Suprapubic skin (tissue), 4 donors: ENCODE results near the gene RPL36AL. TPM values are rescaled to one million over a fixed set of nuclear protein-coding genes. Genes with fewer than 3 reads are reported as not detected.

Experiments used
- DNase-seq, 2 donors: peaks; one replicate each; pipeline ENCODE4 v3.0.0-alpha.2; 2019; ENCODE audit warnings: low spot score in 2 of 2
- H3K27ac ChIP-seq: fragments of 200-600 bp; sonication (generic); one replicate; pipeline ENCODE4 v1.5.1; 2019
- H3K27me3 ChIP-seq: fragments of 200-600 bp; sonication (generic); one replicate; pipeline ENCODE4 v1.5.1; 2019
- H3K36me3 ChIP-seq: fragments of 200-600 bp; sonication (generic); one replicate; pipeline ENCODE4 v1.5.1; 2019
- H3K4me1 ChIP-seq: fragments of 200-600 bp; sonication (generic); one replicate; pipeline ENCODE4 v1.5.1; 2019
- H3K4me3 ChIP-seq: fragments of 200-600 bp; sonication (generic); one replicate; pipeline ENCODE4 v1.5.1; 2019; ENCODE audit warnings: mild to moderate bottlenecking
- H3K9me3 ChIP-seq: fragments of 200-600 bp; sonication (generic); one replicate; pipeline ENCODE4 v1.5.1; 2019
- EP300 ChIP-seq: sonication (generic); formaldehyde crosslinking; IDR thresholded peaks from one replicate; pipeline ENCODE4 v1.6.1; 2017; ENCODE audit warnings: antibody characterized with exemption
- POLR2A ChIP-seq, 2 donors: fragments of 450-650 bp; IDR thresholded peaks; one replicate each; pipeline ENCODE4 v1.6.1; 2017; ENCODE audit warnings: antibody characterized with exemption in 2 of 2, mild to moderate bottlenecking in 2 of 2, moderate library complexity in 2 of 2
- POLR2AphosphoS5 ChIP-seq, 3 donors: sonication (generic); formaldehyde crosslinking; IDR thresholded peaks; one replicate each; pipeline ENCODE4 v1.6.1; 2017; ENCODE audit warnings: antibody characterized with exemption in 3 of 3
- WGBS: methylation state at CpG from one replicate; pipeline ENCODE4 v1.1.5; 2018; 5-methylcytosine and 5-hydroxymethylcytosine counted together
- total RNA-seq, 4 donors: library from RNA; depleted of rRNA; stranded (reverse); fragments of >200 nt; gene quantifications; one replicate each; pipeline ENCODE4 v1.1.0, GENCODE V29; 2016
- TF ChIP-seq, protein P1 (sequence below), 2 donors: fragments of 200-600 bp in 1 of 2; fragments of 450-650 bp in 1 of 2; sonication (generic) in 1 of 2; IDR thresholded peaks; one replicate each; pipeline ENCODE4 v1.5.1; 2016 to 2019; ENCODE audit warnings: antibody characterized with exemption in 2 of 2, mild to moderate bottlenecking in 1 of 2, moderate library complexity in 1 of 2

RPL36AL gene
- total RNA-seq, 4 donors from 2014 or later = 150 to 232 (median 182) TPM

DNA sequence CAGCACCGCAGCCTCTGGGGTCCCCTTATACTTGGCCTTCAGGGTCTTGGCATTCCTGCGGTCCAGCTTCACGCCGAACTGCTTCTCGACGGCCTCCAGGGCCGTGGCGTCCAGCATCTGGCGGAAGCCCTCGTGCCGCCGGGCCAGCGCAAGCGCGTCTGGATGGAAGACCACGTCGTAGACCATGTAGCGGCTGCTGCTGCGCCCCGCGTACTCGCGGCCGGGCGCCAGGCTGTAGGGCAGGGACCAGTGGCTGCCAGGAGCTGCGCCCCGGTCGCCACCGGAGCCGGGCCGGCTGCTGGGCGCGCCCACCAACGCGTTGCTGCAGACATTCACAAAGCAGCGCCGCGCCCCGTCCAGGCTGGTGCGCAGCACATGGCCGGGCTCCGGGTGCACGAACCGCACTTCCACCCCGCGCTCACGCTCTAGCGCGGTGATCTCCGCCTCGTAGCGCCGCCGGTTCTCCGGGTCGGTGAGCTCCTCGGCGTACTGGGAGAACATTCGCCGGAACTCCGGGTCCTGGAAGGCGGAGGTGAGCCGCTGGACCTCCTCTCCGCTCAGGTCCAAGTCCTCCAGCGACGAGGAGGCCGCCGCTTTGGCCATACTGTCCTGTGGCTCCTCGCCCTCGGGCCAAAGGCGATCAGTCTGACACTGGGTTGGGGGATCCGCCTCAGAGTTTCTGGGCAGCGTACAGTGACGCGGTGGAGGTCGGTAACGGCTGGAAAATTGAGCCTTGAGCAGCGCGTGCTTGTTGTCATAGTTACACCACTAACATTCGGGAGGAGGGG, 14.3 kb upstream of the RPL36AL start, which contains the start of gene DNAAF2:
Gene DNAAF2, minus strand, starts transcription at position 698 of the 788 bp plus-strand sequence. Its CDS starts 95 bp downstream, at position 603.
- H3K4me3 ChIP-seq = peak within 1 kb of the TSS; percentile 87
- WGBS = under 1% methylated on average over 61 of the region's 80 CpGs
- H3K27ac ChIP-seq = peak within 1 kb of the TSS; percentile 93
- no peaks in the 10 kb centered on the region for H3K27me3 ChIP-seq
- H3K36me3 ChIP-seq = no peaks in the 10 kb centered on the region
- TF ChIP-seq EP300 (no peak), POLR2AphosphoS5 (IDR thresholded peaks at IDR 0.05) (peak in 1 of 3 donors; percentile 16)
- peak; percentile 84 to 86 for DNase-seq
- H3K9me3 ChIP-seq = no peaks in the 10 kb centered on the region
- peaks cover 43% of the 10 kb centered on the region for H3K4me1 ChIP-seq

GRCh38 chr14:49633640-49634546, 13.5 kb upstream of the RPL36AL start:
- Histone ChIP-seq H3K27me3 (no peaks in the 10 kb centered on the region), H3K36me3 (no peaks in the 10 kb centered on the region), H3K9me3 (no peaks in the 10 kb centered on the region), H3K27ac (peak overlapping the region; percentile 93), H3K4me1 (peaks cover 45% of the 10 kb centered on the region), H3K4me3 (peak overlapping the region; percentile 87)
- TF ChIP-seq POLR2AphosphoS5 (IDR thresholded peaks at IDR 0.05) (peak in 2 of 3 donors; percentile 52 to 53), EP300 (no peak), POLR2A (IDR thresholded peaks at IDR 0.05) (peak in 1 of 2 donors; percentile 72)
- TF ChIP-seq, protein P1, sequence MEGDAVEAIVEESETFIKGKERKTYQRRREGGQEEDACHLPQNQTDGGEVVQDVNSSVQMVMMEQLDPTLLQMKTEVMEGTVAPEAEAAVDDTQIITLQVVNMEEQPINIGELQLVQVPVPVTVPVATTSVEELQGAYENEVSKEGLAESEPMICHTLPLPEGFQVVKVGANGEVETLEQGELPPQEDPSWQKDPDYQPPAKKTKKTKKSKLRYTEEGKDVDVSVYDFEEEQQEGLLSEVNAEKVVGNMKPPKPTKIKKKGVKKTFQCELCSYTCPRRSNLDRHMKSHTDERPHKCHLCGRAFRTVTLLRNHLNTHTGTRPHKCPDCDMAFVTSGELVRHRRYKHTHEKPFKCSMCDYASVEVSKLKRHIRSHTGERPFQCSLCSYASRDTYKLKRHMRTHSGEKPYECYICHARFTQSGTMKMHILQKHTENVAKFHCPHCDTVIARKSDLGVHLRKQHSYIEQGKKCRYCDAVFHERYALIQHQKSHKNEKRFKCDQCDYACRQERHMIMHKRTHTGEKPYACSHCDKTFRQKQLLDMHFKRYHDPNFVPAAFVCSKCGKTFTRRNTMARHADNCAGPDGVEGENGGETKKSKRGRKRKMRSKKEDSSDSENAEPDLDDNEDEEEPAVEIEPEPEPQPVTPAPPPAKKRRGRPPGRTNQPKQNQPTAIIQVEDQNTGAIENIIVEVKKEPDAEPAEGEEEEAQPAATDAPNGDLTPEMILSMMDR (IDR thresholded peaks at IDR 0.05) = peak; percentile 38 to 86
- DNase-seq = peak; percentile 96
- WGBS = 0% methylated on average over 7 of the region's 101 CpGs

DNA sequence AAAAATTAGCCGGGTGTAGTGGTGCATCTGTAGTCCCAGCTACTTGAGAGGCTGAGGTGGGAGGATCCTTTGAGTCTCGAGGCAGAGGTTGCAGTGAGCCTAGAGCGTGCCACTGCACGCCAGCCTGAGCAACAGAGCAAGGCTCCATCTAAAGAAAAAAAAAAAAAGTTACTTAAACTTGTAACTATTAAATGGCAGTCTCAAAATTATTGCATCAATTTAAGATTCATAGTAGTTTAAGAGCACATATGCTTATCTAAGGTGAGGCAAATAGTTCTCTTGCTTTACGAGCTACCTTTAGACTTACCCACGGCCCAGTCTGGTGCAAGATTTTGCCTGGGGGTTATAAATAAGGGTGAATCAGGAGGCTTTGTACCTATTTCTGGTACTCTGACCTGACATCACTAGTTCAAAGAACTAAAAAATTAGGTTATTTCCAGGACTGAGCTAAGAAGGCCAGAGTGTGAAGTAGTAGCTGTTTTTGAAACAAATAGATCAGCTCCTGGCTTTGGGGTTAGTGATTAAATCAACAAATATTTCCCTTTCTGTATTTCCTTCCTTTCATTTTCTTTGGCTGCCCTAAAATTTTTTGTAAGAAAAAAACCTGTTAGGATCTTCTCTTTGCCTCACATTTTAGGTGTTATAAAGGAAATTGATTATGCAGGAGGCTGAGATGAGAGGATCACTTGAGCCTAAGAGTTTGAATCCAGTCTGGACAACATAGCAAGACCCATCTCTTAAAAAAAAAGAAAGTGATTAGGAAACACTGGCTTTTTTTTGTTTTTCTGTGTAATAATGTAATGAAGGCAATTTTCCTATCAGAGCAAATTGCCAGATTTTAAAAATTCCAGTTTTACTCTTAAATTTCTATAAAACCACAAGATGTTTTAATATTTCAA, 3.8 kb upstream of the RPL36AL start:
- Histone ChIP-seq H3K4me1 (peaks cover 47% of the 10 kb centered on the region), H3K27ac (no peak overlapping the region), H3K27me3 (no peaks in the 10 kb centered on the region), H3K9me3 (no peaks in the 10 kb centered on the region), H3K36me3 (peaks cover 6% of the 10 kb centered on the region), H3K4me3 (peak overlapping the region; percentile 7)
- DNase-seq = no peak
- no peak for TF ChIP-seq POLR2A (IDR thresholded peaks at IDR 0.05)
- TF ChIP-seq, protein P1 (IDR thresholded peaks at IDR 0.05) = no peak
- TF ChIP-seq POLR2AphosphoS5 (IDR thresholded peaks at IDR 0.05) = no peak
- TF ChIP-seq EP300 = no peak
- WGBS = 51% methylated on average over 6 of the region's 6 CpGs

DNA sequence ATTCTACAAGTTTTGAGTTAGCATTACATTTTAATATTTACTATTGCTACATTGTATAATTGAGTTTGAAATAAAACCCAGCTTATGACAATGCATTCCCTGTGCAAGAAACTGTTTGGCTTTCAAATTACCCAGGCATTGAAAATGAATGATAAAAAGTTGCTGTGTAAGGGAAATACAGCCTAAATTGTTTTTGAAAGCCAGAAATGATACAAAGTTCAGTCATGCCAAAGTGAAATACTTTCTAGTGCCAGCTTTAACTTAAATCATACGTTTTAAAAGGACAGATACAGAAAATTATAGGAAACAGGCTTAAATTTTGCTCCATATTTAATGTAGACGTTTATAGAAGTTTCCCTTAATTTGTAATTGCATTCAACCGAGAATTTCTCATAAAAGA, 3.0 kb upstream of the RPL36AL start:
- Histone ChIP-seq H3K36me3 (peaks cover 12% of the 10 kb centered on the region), H3K27me3 (no peaks in the 10 kb centered on the region), H3K4me3 (no peak overlapping the region), H3K9me3 (no peaks in the 10 kb centered on the region), H3K27ac (no peak overlapping the region), H3K4me1 (peaks cover 53% of the 10 kb centered on the region)
- TF ChIP-seq EP300 (no peak), POLR2A (IDR thresholded peaks at IDR 0.05) (no peak), POLR2AphosphoS5 (IDR thresholded peaks at IDR 0.05) (no peak)
- TF ChIP-seq, protein P1 (IDR thresholded peaks at IDR 0.05) = no peak
- DNase-seq = no peak
- WGBS = 41% methylated on average over 3 of the region's 3 CpGs

DNA sequence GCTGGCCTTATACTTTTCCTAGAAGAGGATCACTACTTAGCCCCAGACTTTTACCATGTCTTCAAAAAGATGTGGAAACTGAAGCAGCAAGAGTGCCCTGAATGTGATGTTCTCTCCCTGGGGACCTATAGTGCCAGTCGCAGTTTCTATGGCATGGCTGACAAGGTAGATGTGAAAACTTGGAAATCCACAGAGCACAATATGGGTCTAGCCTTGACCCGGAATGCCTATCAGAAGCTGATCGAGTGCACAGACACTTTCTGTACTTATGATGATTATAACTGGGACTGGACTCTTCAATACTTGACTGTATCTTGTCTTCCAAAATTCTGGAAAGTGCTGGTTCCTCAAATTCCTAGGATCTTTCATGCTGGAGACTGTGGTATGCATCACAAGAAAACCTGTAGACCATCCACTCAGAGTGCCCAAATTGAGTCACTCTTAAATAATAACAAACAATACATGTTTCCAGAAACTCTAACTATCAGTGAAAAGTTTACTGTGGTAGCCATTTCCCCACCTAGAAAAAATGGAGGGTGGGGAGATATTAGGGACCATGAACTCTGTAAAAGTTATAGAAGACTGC, 1.7 kb upstream of the RPL36AL start:
- DNase-seq = no peak
- no peak overlapping the region for H3K27ac ChIP-seq
- H3K9me3 ChIP-seq = no peaks in the 10 kb centered on the region
- H3K4me3 ChIP-seq = peak overlapping the region; percentile 99
- peaks cover 53% of the 10 kb centered on the region for H3K4me1 ChIP-seq
- 60% methylated on average over 1 of the region's 3 CpGs for WGBS
- peaks cover 19% of the 10 kb centered on the region for H3K36me3 ChIP-seq
- no peaks in the 10 kb centered on the region for H3K27me3 ChIP-seq
- no peak for TF ChIP-seq EP300
- no peak for TF ChIP-seq POLR2AphosphoS5 (IDR thresholded peaks at IDR 0.05)
- TF ChIP-seq POLR2A (IDR thresholded peaks at IDR 0.05) = no peak
- TF ChIP-seq, protein P1 (IDR thresholded peaks at IDR 0.05) = no peak
